Testis (tissue), 2 donors: Measurements from ENCODE around the gene KIDINS220.

Experiments used
- CTCF ChIP-seq, 3 experiments: fragments of 450-650 bp in 2 of 3; fragments of 200-600 bp in 1 of 3; sonication (generic) in 1 of 3; IDR thresholded peaks; one replicate each; pipeline ENCODE4 v1.5.1; 2016 to 2019; ENCODE audit warnings: antibody characterized with exemption in 3 of 3, mild to moderate bottlenecking in 2 of 3, moderate library complexity in 1 of 3
- POLR2A ChIP-seq: fragments of 450-650 bp; IDR thresholded peaks from one replicate; pipeline ENCODE4 v1.6.1; 2017; ENCODE audit warnings: antibody characterized with exemption, mild to moderate bottlenecking, moderate library complexity

GRCh38 chr2:8803658-8804379 is 33.6 kb downstream of the KIDINS220 start:
- TF ChIP-seq POLR2A (no peak), CTCF (IDR thresholded peaks at IDR 0.05) (no peak)
